ENCODE measurements around the gene SLC6A9.

Gene SLC6A9

GRCh38 chr1:43976045-43976444 is 55.2 kb downstream of the SLC6A9 start:
- Mint-ChIP-seq H3K27ac (peak overlapping the region; percentile 96), H3K36me3 (peaks cover 40 to 51% of the 10 kb centered on the region in 2 donors), H3K4me1 (peaks cover 53 to 68% of the 10 kb centered on the region in 2 donors), H3K4me3 (peak overlapping the region; percentile 91 to 93), H3K9me3 (no peaks in the 10 kb centered on the region), H3K27me3 (no peaks in the 10 kb centered on the region)
- ATAC-seq (replicated peaks) (no peak), DNase-seq (no peak)

- Mint-ChIP-seq H3K4me1 (peaks cover 53 to 68% of the 10 kb centered on the region in 2 donors), H3K27ac (peak overlapping the region; percentile 96), H3K27me3 (no peaks in the 10 kb centered on the region), H3K36me3 (peaks cover 37 to 46% of the 10 kb centered on the region in 2 donors), H3K9me3 (no peaks in the 10 kb centered on the region), H3K4me3 (peak overlapping the region; percentile 91 to 93)
- no peak for DNase-seq
- peak; percentile 24 to 38 for ATAC-seq (replicated peaks)
Observed at GRCh38 chr1:43975249-43975961, 55.9 kb downstream of the SLC6A9 start.

- peak; percentile 78 to 80 for ATAC-seq (replicated peaks)
- Mint-ChIP-seq H3K27me3 (no peaks in the 10 kb centered on the region), H3K4me1 (peaks cover 51 to 68% of the 10 kb centered on the region in 2 donors), H3K36me3 (peaks cover 37 to 45% of the 10 kb centered on the region in 2 donors), H3K9me3 (no peaks in the 10 kb centered on the region), H3K4me3 (peak within 1 kb of the TSS; percentile 91 to 93), H3K27ac (peak within 1 kb of the TSS; percentile 96)
- DNase-seq: peak; percentile 92
Observed at GRCh38 chr1:43974443-43975248, 56.6 kb downstream of the SLC6A9 start, which contains the start of gene ATP6V0B. Gene ATP6V0B (plus strand): TSS chr1:43974960. CDS start chr1:43975041, 81 bp downstream.

- Mint-ChIP-seq H3K27me3 (no peaks in the 10 kb centered on the region), H3K27ac (peak overlapping the region; percentile 96), H3K4me3 (peak overlapping the region; percentile 91 to 93), H3K4me1 (peaks cover 51 to 75% of the 10 kb centered on the region in 2 donors), H3K36me3 (peaks cover 37 to 45% of the 10 kb centered on the region in 2 donors), H3K9me3 (no peaks in the 10 kb centered on the region)
- DNase-seq: no peak
- no peak for ATAC-seq (replicated peaks)
Observed at GRCh38 chr1:43973981-43974442, 57.2 kb downstream of the SLC6A9 start.

GRCh38 chr1:43971336-43971980 is 59.8 kb downstream of the SLC6A9 start:
- peak overlapping the region; percentile 94 to 95 for H3K4me3 Mint-ChIP-seq
- no peak for DNase-seq
- H3K27me3 Mint-ChIP-seq: no peaks in the 10 kb centered on the region
- no peak for ATAC-seq (replicated peaks)
- peaks cover 30 to 38% of the 10 kb centered on the region in 2 donors for H3K36me3 Mint-ChIP-seq
- H3K9me3 Mint-ChIP-seq: no peaks in the 10 kb centered on the region
- peaks cover 29 to 50% of the 10 kb centered on the region in 2 donors for H3K4me1 Mint-ChIP-seq
- no peak overlapping the region for H3K27ac Mint-ChIP-seq

- no peak for DNase-seq
- H3K36me3 Mint-ChIP-seq: peaks cover 26 to 32% of the 10 kb centered on the region in 2 donors
- peak overlapping the region; percentile 94 to 95 for H3K4me3 Mint-ChIP-seq
- H3K27ac Mint-ChIP-seq: peak overlapping the region; percentile 94
- no peaks in the 10 kb centered on the region for H3K27me3 Mint-ChIP-seq
- peaks cover 26 to 44% of the 10 kb centered on the region in 2 donors for H3K4me1 Mint-ChIP-seq
- no peak for ATAC-seq (replicated peaks)
- no peaks in the 10 kb centered on the region for H3K9me3 Mint-ChIP-seq
Observed at GRCh38 chr1:43970911-43971310, 60.4 kb downstream of the SLC6A9 start.

- peak overlapping the region; percentile 94 for H3K27ac Mint-ChIP-seq
- DNase-seq: no peak
- no peaks in the 10 kb centered on the region for H3K9me3 Mint-ChIP-seq
- ATAC-seq (replicated peaks): no peak
- H3K36me3 Mint-ChIP-seq: peaks cover 26 to 31% of the 10 kb centered on the region in 2 donors
- H3K4me1 Mint-ChIP-seq: peaks cover 23 to 40% of the 10 kb centered on the region in 2 donors
- peak overlapping the region; percentile 94 to 95 for H3K4me3 Mint-ChIP-seq
- no peaks in the 10 kb centered on the region for H3K27me3 Mint-ChIP-seq
Observed at GRCh38 chr1:43970502-43970901, 60.8 kb downstream of the SLC6A9 start.

- H3K27ac Mint-ChIP-seq: peak within 1 kb of the TSS; percentile 94
- peak; percentile 91 for ATAC-seq (replicated peaks)
Observed at GRCh38 chr1:43969746-43970466, 61.4 kb downstream of the SLC6A9 start, which contains the start of gene DPH2. Gene DPH2 (plus strand): TSS chr1:43970010. CDS start chr1:43970176, 166 bp downstream.

GRCh38 chr1:43969416-43969745 is 61.9 kb downstream of the SLC6A9 start:
- Mint-ChIP-seq H3K36me3 (peaks cover 25 to 31% of the 10 kb centered on the region in 2 donors), H3K9me3 (no peaks in the 10 kb centered on the region), H3K27me3 (no peaks in the 10 kb centered on the region), H3K4me1 (peaks cover 23 to 39% of the 10 kb centered on the region in 2 donors), H3K4me3 (peak overlapping the region; percentile 94 to 95), H3K27ac (no peak overlapping the region)
- ATAC-seq (replicated peaks): no peak
- DNase-seq: no peak

More at GRCh38 chr1:43969746-43970466, 61.4 kb downstream of the SLC6A9 start, which contains the start of gene DPH2:
- no peaks in the 10 kb centered on the region for H3K27me3 Mint-ChIP-seq
- DNase-seq: peak; percentile 88
- H3K4me1 Mint-ChIP-seq: peaks cover 23 to 40% of the 10 kb centered on the region in 2 donors
- peaks cover 26 to 31% of the 10 kb centered on the region in 2 donors for H3K36me3 Mint-ChIP-seq
- H3K9me3 Mint-ChIP-seq: no peaks in the 10 kb centered on the region
- peak within 1 kb of the TSS; percentile 94 to 95 for H3K4me3 Mint-ChIP-seq

- no peaks in the 10 kb centered on the region for H3K27me3 Mint-ChIP-seq
- no peak overlapping the region for H3K27ac Mint-ChIP-seq
- H3K9me3 Mint-ChIP-seq: no peaks in the 10 kb centered on the region
- DNase-seq: no peak
- H3K4me3 Mint-ChIP-seq: peak overlapping the region in 1 of 2 donors; percentile 17
- H3K4me1 Mint-ChIP-seq: peaks cover 15 to 30% of the 10 kb centered on the region in 2 donors
- peaks cover 21 to 28% of the 10 kb centered on the region in 2 donors for H3K36me3 Mint-ChIP-seq
- ATAC-seq (replicated peaks): no peak
Observed at GRCh38 chr1:43968348-43968948, 62.8 kb downstream of the SLC6A9 start.

GRCh38 chr1:43965316-43965715 is 65.9 kb downstream of the SLC6A9 start:
- DNase-seq (no peak), ATAC-seq (replicated peaks) (no peak)
- no peaks in the 10 kb centered on the region for H3K9me3 Mint-ChIP-seq
- H3K4me3 Mint-ChIP-seq: no peak overlapping the region
- H3K36me3 Mint-ChIP-seq: peaks cover 23 to 30% of the 10 kb centered on the region in 2 donors
- no peak overlapping the region for H3K27ac Mint-ChIP-seq
- no peaks in the 10 kb centered on the region for H3K27me3 Mint-ChIP-seq
- peaks cover 3 to 13% of the 10 kb centered on the region in 2 donors for H3K4me1 Mint-ChIP-seq

GRCh38 chr1:43963890-43964289 is 67.4 kb downstream of the SLC6A9 start:
- H3K4me1 Mint-ChIP-seq: no peaks in the 10 kb centered on the region
- DNase-seq (no peak), ATAC-seq (replicated peaks) (no peak)
- H3K27ac Mint-ChIP-seq: no peak overlapping the region
- no peaks in the 10 kb centered on the region for H3K9me3 Mint-ChIP-seq
- peaks cover 27 to 31% of the 10 kb centered on the region in 2 donors for H3K36me3 Mint-ChIP-seq
- H3K27me3 Mint-ChIP-seq: no peaks in the 10 kb centered on the region
- no peak overlapping the region for H3K4me3 Mint-ChIP-seq

GRCh38 chr1:43963006-43963405 is 68.3 kb downstream of the SLC6A9 start:
- no peak for ATAC-seq (replicated peaks)
- no peak overlapping the region for H3K4me3 Mint-ChIP-seq
- H3K27ac Mint-ChIP-seq: no peak overlapping the region

More at GRCh38 chr1:43963006-43963405, 68.3 kb downstream of the SLC6A9 start:
- H3K27me3 Mint-ChIP-seq: no peaks in the 10 kb centered on the region
- no peak for DNase-seq
- no peaks in the 10 kb centered on the region for H3K9me3 Mint-ChIP-seq
- H3K4me1 Mint-ChIP-seq: no peaks in the 10 kb centered on the region
- H3K36me3 Mint-ChIP-seq: peaks cover 30 to 37% of the 10 kb centered on the region in 2 donors

All from stimulated activated naive B cell treated with anti-CD40 and anti-IgM and Interleukin-4, amounts not matched to agents 10 μg/mL and 1 μg/mL and 100 μg/mL, for 72 hours (primary cell).